T-helper 2 cell (primary cell): ENCODE measurements around the gene KCTD1.
A peak's percentile ranks its signal among the peaks of the same experiment; 100 is the strongest.

Source experiments
- DNase-seq, 5 experiments: peaks; one replicate each; pipeline versions ENCODE4 v3.0.0 to v3.0.0-alpha.2; 2012 to 2022

Gene KCTD1

DNA sequence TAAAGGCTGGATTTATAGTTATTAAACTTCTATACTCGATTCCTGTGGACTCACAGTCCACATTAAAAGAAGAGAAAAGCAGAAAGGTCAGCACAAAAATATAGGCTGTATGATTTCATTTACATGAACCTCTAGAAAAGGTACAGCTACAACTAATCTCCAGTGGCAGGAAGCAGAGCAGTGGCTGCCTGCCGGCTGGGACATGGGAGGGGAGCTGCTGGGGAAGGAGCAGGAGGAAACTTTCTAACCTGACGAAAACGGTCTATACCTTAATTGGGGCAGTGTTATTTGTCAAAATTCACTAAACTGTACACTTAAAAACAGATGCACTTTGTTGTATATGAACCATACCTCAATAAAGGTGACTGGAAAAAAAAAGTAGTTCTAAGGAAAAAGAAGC lies 26.7 kb downstream of the KCTD1 start:
- no peak for DNase-seq

DNA sequence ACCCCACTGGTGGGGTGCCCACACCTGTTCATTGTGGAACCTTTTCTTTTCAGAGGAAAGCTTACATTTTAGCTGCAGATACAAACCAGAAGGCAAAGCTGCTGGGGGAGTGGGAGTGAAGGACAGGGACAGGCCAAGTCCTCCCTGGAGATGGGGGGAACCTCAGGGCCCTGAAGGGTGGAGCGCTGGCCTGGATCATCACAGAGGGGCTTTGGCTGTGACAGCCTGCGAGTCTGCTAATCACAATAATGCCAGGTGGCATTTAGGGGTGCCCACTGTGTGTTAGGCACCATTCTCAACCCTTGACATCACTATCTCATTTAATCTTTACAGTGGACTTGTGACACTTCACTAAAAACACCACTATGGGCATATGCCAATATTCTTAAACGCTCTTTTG lies 27.4 kb downstream of the KCTD1 start:
- no peak for DNase-seq

DNA sequence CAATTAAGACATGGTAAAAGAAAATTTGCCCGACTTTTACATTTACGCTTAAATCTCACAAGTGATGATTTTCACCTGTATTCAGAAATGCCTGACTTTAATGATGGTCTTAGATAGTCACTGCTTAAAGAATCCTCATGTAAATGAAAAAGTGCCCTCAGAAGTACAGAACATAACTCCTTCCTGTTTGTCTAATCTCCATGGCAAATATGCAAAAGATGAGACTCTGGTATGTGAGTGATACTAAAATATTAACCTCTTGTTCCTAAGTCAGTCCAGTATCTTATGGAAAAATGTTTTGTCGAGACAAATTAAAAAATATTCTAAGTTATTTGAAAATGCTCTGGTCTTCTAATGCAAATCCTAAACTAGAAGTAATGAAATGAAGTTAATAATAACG lies 29.2 kb downstream of the KCTD1 start:
- DNase-seq: no peak

DNA sequence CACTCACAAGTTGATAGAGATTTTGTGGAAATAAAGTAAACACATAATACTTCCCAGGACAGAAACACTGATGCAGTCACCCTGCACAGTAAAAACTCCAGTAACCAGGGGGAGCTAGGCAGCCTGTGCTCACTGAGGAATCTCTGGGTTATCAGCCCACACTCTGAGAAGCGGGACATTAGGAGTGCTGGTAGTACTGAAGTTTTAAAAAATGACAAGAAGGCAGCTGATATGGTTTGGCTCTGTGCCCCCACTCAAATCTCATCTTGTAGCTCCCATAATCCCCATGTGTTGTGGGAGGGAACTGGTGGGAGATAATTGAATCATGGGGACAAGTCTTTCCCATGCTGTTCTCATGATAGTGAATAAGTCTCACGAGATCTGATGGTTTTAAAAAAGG lies 31.4 kb downstream of the KCTD1 start:
- DNase-seq: no peak

DNA sequence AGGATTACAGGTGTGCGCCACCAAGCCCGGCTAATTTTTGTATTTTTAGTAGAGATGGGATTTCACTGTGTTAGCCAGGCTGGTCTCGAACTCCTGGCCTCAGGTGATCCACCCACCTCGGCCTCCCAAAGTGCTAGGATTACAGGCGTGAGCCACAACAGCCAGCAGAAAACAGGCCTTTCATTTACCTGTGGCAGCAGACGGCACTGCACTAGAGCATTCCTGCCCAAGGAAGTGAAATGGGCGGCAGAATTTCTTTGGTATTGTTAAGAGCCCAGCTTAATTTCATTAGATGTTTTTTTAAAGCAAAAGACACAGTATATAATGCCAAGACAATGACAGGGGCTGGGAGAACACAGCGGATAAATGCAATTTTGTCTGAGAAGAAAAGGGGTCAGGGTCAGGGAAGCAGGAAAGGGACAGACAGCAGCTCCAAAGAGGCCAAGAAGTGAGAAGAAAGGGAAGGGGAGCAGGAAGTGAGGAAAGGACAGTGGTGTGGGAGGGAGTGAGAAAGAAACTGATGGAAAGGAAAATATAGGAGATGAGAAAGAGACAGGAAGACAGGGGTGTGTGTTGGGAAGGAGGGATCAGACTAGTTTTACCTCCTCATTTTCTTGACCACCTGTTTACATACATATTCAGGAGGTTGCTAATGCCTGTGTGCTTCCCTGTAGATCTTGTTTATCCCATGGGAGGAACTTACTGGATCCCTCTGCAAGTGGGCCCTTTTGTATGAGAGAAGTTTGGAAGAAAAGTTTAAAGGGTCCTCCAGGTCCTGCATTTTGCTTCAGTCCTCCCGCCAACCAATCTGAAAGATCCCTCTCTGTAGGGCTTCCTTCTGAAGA lies 32.5 kb downstream of the KCTD1 start:
- no peak for DNase-seq

DNA sequence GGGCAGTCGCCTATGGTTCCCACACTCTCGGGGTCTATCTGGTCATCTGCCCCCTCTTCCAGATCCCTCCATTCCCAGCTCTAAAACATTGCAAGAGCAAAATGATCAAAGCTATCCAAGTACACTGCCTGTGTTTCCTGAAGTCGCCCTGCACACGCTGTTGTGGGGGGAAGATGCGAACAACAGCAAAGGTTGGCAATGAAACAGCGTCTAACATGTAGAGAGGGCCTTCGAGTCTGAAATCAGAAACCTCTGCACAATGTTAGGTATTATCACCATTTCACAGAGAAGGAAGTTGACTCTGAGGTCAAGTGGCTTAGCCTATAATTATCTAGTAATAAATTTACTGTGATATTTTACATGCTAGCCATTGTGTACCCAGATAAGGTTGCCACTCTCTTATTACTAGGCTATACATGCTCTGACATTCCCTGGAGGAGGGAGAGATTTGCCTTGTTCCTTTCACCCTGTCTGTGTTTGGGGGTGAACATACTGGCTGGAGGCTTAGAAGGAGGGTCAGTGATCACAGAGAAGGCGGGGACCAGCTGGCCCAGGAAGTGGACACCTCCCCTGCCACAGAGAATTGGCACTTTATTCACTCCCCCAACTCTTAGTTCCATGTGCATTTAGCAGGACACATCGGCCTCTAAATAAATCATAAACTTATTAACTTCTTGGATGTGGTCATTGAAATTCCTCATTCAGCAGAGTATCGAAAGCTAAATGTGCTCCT lies 36.8 kb downstream of the KCTD1 start:
- DNase-seq: no peak

DNA sequence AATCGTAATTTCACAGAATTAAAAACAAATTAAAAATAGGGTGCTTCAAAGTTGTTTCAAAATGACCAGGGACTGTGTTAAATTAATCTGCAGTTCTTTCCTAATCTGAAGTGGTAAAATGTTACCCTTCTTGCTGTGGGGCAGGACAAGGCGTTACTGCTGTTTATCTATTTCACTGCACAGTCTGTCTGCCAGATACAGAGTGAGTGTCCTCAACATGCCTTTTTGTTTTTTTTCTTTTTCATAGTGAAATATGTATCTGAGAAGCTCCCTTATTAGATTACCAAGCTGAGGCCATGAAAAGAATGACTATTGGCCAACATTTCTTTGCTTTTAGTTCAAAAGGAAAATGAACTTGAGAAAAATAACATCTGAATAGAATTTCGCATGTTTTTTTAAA lies 38.0 kb downstream of the KCTD1 start:
- no peak for DNase-seq

DNA sequence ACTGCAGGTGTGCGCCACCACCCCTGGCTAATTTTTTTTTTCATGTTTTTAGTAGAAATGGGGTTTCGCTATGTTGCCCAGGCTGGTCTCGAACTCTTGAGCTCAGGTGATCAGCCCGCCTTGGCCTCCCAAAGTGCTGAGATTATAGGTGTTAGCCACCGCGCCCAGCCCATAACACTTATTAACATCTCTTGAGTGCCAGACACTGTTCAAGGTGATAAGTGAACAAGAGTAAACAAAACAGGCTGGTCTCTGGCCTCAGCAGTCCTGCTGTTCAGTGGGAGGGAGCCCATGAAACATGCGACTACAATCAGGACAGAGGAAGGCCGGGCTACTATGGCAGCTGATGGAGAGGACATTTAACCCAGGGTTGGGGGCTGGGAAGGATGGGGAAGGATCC lies 42.3 kb downstream of the KCTD1 start:
- DNase-seq: no peak

DNA sequence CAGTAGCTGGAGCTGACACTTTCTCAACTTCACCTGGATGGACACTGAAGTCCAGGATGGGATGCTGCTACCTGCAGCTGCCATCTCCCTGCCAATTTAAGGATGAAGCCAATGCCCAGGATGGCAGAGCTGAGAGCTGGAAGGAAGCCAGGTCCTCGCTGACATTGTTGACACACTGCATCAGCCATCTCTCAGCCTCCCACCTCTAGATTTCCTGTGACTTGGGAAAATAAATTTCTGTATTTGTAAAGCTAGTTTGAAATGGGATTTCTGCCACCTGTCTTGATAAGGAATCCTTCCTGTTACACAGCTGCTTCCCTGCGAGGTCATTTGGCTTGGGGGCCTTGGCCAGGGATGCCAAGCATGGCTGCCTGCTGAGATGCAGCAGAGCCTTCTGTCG lies 43.5 kb downstream of the KCTD1 start:
- DNase-seq: no peak

DNA sequence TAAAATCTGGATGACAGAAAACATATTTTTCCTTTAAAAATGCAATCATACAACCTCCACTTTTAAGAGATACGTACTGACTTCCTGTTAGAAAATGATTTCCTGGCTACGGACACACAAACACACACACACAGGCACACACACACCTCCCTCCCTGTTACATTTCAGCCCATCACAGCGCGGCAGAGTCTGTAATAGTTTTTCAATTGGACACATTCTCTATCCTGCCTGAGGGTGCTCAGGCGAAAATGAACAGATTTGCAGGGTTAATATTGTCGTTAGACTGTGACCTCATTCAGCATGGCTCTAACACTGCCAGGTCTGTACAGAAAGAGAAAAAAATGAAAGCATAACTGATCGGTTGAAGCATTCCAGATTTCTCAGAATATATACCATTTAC lies 45.0 kb downstream of the KCTD1 start:
- DNase-seq: no peak

DNA sequence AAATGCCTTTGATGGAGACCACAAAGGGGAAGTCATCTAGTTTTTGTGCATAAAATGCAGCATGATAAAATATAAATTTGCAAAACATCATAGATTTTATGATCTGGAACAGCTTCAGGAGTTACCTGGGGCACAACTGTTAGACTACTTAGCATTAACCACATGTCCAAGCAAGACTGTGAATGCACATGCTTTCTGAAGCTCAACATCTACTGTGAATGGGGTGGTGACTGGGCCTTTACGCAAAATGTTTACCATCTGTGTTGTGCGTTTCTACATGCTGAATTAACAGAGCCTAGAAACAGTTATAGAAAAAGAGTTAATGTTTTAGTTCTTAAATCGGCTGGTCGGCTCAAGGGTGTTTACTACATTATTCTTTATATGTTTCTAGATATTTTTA lies 45.5 kb downstream of the KCTD1 start:
- DNase-seq: no peak

DNA sequence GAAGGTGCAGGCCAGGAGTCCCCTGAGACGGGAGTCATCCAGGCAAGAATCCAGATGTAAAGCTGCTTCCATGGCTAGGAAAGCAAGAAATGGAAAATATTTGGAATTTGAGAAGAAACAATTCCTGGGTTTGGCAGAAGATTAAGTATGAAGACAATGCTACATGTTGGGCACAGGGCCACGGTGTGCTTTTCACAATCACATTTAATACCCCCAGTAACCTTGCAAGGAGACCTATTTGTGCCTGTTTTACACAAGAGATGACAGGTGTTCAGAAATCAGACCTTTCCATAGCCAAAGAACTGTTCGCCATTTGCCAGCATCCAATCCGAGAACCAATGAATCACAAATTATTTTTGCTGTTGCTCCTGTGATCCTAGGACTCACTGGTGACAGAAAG lies 50.5 kb downstream of the KCTD1 start:
- DNase-seq: no peak

DNA sequence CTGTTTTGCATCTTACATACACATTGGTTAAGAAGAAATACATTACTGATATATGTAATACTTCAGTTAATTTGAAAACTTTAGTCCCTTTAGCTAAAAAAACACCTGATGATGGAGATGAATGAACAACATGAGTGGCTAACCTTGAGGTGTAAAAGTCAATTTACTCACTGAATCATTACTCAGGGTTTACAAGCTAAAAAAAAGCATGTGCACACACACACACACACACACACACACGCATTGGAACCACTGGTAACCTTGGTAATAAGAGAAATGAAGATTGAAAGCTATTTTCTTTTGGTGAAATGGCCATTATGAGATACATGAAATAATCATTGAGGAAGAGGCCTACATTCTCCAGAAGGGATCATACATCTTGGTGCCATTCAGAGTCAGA lies 51.8 kb downstream of the KCTD1 start:
- DNase-seq: no peak

DNA sequence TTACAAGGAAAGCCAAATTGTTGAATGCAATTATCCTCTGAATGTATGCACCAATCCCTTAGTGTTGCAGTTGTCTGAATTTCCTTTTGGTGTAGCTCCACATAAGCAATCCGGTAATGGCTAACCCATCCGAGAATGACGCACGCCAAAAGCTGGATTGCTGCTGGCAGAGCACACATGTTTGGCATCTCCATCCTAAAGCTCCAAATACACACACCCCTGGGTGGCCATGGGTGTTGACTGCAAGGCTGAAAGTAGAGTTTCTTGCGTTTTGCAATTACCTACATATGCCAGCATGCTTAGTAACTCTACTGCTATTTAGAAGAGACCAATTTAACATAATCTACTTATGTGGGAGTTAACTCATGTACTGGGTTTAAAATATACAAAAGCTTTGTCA lies 53.1 kb downstream of the KCTD1 start:
- no peak for DNase-seq

DNA sequence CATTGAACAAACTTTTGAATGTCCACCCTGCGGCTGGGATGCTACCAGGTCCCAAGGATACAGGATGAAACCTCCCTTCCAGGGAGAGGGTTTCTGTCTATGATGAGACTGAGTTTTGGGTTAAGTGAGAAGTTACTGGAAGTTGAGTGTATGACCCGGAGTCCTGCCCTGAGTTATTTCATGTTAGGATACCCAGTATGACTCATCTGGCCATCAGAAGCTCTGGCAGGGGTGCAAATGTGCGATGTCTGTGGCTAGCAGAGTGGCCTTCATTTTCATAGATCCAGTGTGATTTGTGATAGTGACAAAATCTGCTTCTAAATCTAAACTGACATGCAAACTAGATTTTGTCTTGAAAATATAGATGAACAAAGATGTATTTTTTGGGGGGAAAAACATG lies 55.3 kb downstream of the KCTD1 start:
- DNase-seq: no peak

DNA sequence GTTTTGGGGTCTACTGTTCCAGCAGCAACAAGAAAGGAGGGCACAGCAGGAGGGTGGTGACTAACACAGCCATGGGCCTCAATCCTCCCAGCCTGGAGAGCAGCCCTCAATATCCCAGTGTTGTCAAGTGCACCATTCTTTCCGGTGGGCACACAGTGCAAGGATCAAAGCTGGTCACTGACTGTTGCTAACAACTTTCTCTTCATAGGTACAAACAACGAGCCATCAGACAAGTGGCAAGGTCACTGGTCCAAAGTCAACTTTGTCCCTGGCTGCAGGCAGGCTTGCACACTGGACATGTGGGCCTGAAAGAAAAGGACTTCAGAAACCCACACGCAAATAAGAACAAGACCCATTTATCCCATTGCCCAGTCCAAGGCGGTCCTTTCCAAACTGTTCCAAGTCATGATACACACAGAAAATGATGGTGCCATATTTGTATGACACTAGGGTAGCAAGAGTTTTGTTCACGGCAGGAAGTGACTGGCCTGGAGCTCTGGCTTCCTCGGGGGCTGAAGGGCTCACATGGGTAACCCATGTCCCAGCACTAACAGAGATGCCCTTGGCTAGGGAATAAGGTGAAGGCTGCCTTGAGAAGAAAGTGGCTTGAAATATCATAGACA lies 57.0 kb downstream of the KCTD1 start:
- DNase-seq: no peak

DNA sequence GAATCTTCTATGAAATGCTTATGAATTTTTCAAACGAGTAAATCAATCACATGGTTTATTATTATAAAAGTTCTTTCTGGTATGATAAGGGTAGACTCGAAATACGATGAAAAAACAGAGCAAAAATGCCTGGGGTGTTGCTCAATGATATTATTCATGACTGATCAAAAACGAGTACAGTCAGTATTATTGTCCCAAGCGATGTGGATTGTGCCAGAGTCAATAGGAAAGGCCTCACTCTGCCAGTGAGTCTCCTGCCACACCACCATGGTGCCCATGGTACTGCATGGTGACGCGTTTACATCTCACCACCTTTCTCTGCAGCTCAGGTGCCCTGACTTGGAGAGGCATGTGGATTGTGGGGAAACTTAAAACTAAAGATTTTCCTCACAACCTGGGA lies 58.5 kb downstream of the KCTD1 start:
- DNase-seq: no peak

DNA sequence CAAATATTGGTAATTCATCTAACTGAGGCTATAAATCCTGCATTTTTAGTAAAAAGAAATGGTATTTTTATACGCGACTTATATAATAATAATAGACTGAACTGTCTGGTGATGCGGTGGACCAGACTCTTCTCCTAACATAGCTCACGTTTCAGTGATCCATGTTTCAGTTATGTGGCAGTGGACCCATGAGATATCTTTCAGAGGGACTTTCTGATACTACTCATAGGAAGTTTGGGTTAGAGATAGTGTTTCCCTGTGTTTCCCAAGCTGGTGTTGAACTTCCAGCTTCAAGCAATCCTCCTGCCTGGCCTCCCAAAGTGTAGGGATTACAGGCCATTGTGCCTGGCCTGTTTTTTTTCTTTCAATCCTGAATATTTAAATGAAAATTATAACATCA lies 59.2 kb downstream of the KCTD1 start:
- no peak for DNase-seq

DNA sequence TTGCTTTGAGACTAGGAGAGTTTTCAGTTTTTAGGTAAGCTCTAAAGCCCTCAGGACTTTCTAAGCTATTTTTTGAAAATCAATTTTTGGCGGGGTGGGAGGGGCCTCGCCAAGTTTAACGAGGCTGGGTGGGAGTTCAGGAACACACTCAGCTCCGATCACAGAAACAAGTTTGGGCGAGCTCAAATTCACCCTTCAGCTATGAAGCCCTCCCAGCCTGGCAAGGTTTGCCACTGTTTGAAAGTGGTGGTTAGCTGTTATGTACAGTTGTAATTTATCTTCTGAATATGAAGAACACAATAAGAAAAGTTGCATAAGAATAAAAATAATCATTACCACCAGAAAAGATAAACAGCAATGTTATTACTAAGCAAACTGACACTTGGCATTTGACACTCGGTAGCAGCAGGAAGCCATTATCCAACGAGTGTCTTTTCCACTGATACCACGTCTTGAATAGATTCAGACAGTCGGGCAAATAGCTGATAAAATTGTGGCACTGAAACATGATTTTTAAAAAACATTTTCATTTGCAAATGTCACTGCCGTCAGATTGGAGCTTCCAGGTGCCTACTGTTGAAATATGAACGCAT lies 59.8 kb downstream of the KCTD1 start:
- DNase-seq: no peak

DNA sequence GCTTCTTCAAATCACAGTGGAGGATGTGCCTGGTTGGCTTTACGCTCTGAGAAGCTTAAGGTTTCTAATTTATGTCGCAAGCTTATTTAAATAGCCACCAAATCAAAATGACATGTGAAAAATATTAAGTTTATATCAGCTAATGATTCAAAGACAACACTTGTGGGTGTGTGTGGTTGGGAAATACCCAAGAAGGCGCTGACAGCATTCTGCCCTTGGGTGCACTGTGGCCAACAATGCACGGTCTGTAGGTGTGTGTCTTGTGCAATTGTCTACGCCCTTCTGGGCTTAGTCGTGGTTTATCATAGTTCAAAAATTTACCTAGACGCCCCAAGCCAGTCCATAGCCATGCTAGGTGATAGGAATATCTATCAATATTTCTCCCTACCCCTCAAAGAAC lies 60.9 kb downstream of the KCTD1 start:
- DNase-seq: peak in 1 of 5 experiments; percentile 42

DNA sequence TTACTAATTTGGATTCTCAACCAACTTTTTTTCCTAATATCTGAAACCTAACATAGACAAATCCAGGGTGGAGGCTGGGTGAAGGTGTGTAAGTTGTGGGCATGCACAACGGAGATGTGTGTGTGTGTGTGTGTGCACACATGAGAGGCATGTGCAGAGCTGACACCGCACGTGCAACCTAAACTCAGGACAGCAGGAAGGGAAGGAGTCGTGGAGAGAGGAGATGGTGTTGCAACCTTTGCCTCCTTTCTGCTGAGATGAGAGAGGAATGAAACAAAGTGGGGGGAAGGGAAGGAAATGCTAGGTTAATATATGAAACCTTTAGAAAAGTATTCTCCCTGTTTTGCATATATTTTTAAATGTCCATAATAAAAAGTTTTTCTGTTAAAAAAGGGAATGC lies 64.7 kb downstream of the KCTD1 start:
- no peak for DNase-seq

DNA sequence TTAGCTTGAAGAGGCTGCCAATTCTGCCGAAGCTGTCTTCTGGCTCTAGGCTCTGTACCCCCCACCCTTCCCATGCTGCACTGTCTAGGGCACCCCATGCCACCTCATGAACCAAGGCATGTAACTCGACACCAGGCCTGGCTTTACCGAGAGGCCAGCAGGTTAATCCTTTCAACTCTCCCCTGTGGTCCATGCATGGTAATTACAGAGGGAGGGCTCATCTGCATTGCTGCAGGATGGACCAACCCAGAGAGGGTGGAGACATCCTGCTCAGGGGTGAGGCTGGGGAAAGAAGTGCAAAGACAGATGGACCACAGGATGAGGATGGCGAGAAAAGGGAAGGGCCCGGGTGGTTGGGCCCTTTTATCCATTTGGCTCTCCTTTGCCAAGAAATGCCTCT lies 65.8 kb downstream of the KCTD1 start:
- DNase-seq: no peak
